ENCODE measurements around the gene PRG3. TPM values are rescaled to one million over a fixed set of nuclear protein-coding genes. Genes with fewer than 3 reads are reported as not detected.

PRG3 gene
- total RNA-seq, 1 experiment from 2014 or later: not detected

GRCh38 chr11:57349491-57350274 lies 31.3 kb downstream of the PRG3 start (continued):
- no peak for TF ChIP-seq ZNF425 (CRISPR knock-in tag; conservative IDR thresholded peaks at IDR 0.05)
- no peak for TF ChIP-seq ZNF532 (CRISPR knock-in tag; IDR thresholded peaks at IDR 0.05; ENCODE audit: borderline replicate concordance)
- no peak for TF ChIP-seq FOXJ3 (CRISPR knock-in tag; IDR thresholded peaks at IDR 0.05; ENCODE audit: borderline replicate concordance)
- TF ChIP-seq JUN (CRISPR knock-in tag; IDR thresholded peaks at IDR 0.05): no peak
- TF ChIP-seq TP53 (CRISPR knock-in tag; IDR thresholded peaks at IDR 0.05): 0 out of 2 replicates have a peak, but pooled peaks have one; percentile 14
- TF ChIP-seq SMAD3 (CRISPR knock-in tag; IDR thresholded peaks at IDR 0.05; ENCODE audit: borderline replicate concordance): no peak
- no peak for TF ChIP-seq ZNF396 (CRISPR knock-in tag; IDR thresholded peaks at IDR 0.05; ENCODE audit: borderline replicate concordance)
- TF ChIP-seq HMGXB4 (CRISPR knock-in tag; IDR thresholded peaks at IDR 0.05): peak; percentile 57; the same call in 1 of the 2 replicates
- TF ChIP-seq ZNF423 (CRISPR knock-in tag; IDR thresholded peaks at IDR 0.05): no peak
- TF ChIP-seq OVOL2 (CRISPR knock-in tag; IDR thresholded peaks at IDR 0.05; ENCODE audit: borderline replicate concordance): no peak
- TF ChIP-seq ZNF121 (CRISPR knock-in tag; IDR thresholded peaks at IDR 0.05): no peak
- no peak for TF ChIP-seq SP1 (CRISPR knock-in tag; conservative IDR thresholded peaks at IDR 0.05)
- 0 out of 2 replicates have a peak, but pooled peaks have one; percentile 16 for TF ChIP-seq FOXP1 (CRISPR knock-in tag; IDR thresholded peaks at IDR 0.05; ENCODE audit: borderline replicate concordance)
- 0 out of 2 replicates have a peak, but pooled peaks have one; percentile 21 for TF ChIP-seq E2F5 (CRISPR knock-in tag; IDR thresholded peaks at IDR 0.05)
- TF ChIP-seq ATF6 (CRISPR knock-in tag; IDR thresholded peaks at IDR 0.05): no peak
- no peak for TF ChIP-seq E2F1 (CRISPR knock-in tag; IDR thresholded peaks at IDR 0.05)
- TF ChIP-seq ZNF232 (CRISPR knock-in tag; IDR thresholded peaks at IDR 0.05): no peak
- TF ChIP-seq E2F4 (CRISPR knock-in tag; IDR thresholded peaks at IDR 0.05; ENCODE audit: borderline replicate concordance, low read depth): no peak
- no peak for TF ChIP-seq ZNF512 (CRISPR knock-in tag; IDR thresholded peaks at IDR 0.05; ENCODE audit: borderline replicate concordance)
- no peak for TF ChIP-seq GABPB1 (CRISPR knock-in tag; IDR thresholded peaks at IDR 0.05)
- no peak for TF ChIP-seq JAZF1 (CRISPR knock-in tag; IDR thresholded peaks at IDR 0.05)
- no peak for TF ChIP-seq EMX1 (CRISPR knock-in tag; IDR thresholded peaks at IDR 0.05)

Data from WTC11 (cell line).